Sigmoid colon (tissue), 7 donors: ENCODE measurements around the gene LAMC3. TPM values are rescaled to one million over a fixed set of nuclear protein-coding genes. Genes with fewer than 3 reads are reported as not detected.

Experiments used
- DNase-seq: peaks from one replicate; pipeline ENCODE4 v3.0.0-alpha.2; 2019
- H3K27ac ChIP-seq, 4 donors: fragments of 200-600 bp; sonication (generic); one replicate each; pipeline ENCODE4 v1.5.1; 2016 to 2019; ENCODE audit warnings: mild to moderate bottlenecking in 1 of 4
- H3K27me3 ChIP-seq, 3 donors: fragments of 200-600 bp; sonication (generic); one replicate each; pipeline ENCODE4 v1.5.1; 2019; ENCODE audit warnings: mild to moderate bottlenecking in 1 of 3
- H3K36me3 ChIP-seq, 4 donors: fragments of 200-600 bp; sonication (generic); one replicate each; pipeline ENCODE4 v1.5.1; 2016 to 2019
- H3K4me1 ChIP-seq, 4 donors: fragments of 200-600 bp; sonication (generic); one replicate each; pipeline ENCODE4 v1.5.1; 2017 to 2019
- H3K4me3 ChIP-seq, 4 donors: fragments of 200-600 bp; sonication (generic); one replicate each; pipeline ENCODE4 v1.5.1; 2017 to 2019; ENCODE audit warnings: mild to moderate bottlenecking in 2 of 4, moderate library complexity in 1 of 4
- H3K9me3 ChIP-seq, 4 donors: fragments of 200-600 bp in 3 of 4; sonication (generic) in 3 of 4; one replicate each; pipeline versions ENCODE4 v1.5.1 to v1.6.1; 2013 to 2019
- CTCF ChIP-seq, 4 experiments: fragments of 450-650 bp in 3 of 4; fragments of 200-600 bp in 1 of 4; IDR thresholded peaks; one replicate each; pipeline ENCODE4 v1.5.1; 2016 to 2019; ENCODE audit warnings: antibody characterized with exemption in 4 of 4, mild to moderate bottlenecking in 3 of 4, moderate library complexity in 2 of 4
- EP300 ChIP-seq, 4 donors: sonication (generic); formaldehyde crosslinking; IDR thresholded peaks; one replicate each; pipeline ENCODE4 v1.6.1; 2017; ENCODE audit warnings: antibody characterized with exemption in 4 of 4
- POLR2A ChIP-seq, 2 donors: fragments of 450-650 bp; IDR thresholded peaks; one replicate each; pipeline ENCODE4 v1.6.1; 2016; ENCODE audit warnings: antibody characterized with exemption in 2 of 2, mild to moderate bottlenecking in 2 of 2, moderate library complexity in 2 of 2
- POLR2AphosphoS5 ChIP-seq, 4 donors: sonication (generic); formaldehyde crosslinking; IDR thresholded peaks; one replicate each; pipeline ENCODE4 v1.6.1; 2017; ENCODE audit warnings: antibody characterized with exemption in 4 of 4
- WGBS, 2 donors: extraction: QIAGEN DNeasy Blood & Tissue Kit; methylation state at CpG; one replicate each; pipeline ENCODE4 v1.1.7; 2013; 5-methylcytosine and 5-hydroxymethylcytosine counted together
- intact Hi-C: fragments of 100-400 bp; cut with DNase I; formaldehyde crosslinking; loops from one replicate; pipeline ENCODE4 v1.15.1; 2023
- polyA plus RNA-seq, 3 donors: library from polyadenylated mRNA; stranded (reverse); fragments of 200-250 nt; gene quantifications; one replicate each; pipeline ENCODE4 v1.2.3, GENCODE V29; 2013
- total RNA-seq, 4 donors: library from RNA; depleted of rRNA; stranded (reverse); fragments of >200 nt; gene quantifications; one replicate each; pipeline ENCODE4 v1.1.0, GENCODE V29; 2016
- donor health status: healthy with polysubstance abuse.
- donor health status: Bipolar disorder and iron deficiency.
- donor health status: healthy.

Gene LAMC3
- total and polyA plus RNA-seq, 7 donors = under 0.01 to 1.4 (median 0.46) TPM; not detected in 2

- Histone ChIP-seq H3K4me1 (no peaks in the 10 kb centered on the region), H3K27ac (no peak overlapping the region), H3K36me3 (no peaks in the 10 kb centered on the region), H3K9me3 (no peaks in the 10 kb centered on the region), H3K4me3 (no peak overlapping the region), H3K27me3 (peaks cover 0 to 9% (median 0%) of the 10 kb centered on the region in 3 donors)
- no peak for DNase-seq
- TF ChIP-seq CTCF (IDR thresholded peaks at IDR 0.05) (no peak), EP300 (IDR thresholded peaks at IDR 0.05) (no peak), POLR2AphosphoS5 (IDR thresholded peaks at IDR 0.05) (no peak), POLR2A (IDR thresholded peaks at IDR 0.05) (no peak)
- 84 to 89% methylated on average over 11 of the region's 11 CpGs for WGBS, 2 donors
- intact Hi-C loops = no loop called here
Observed at GRCh38 chr9:130983970-130984369, 25.0 kb upstream of the LAMC3 start.

- Histone ChIP-seq H3K27me3 (peaks cover 0 to 12% (median 0%) of the 10 kb centered on the region in 3 donors), H3K27ac (no peak overlapping the region), H3K36me3 (no peaks in the 10 kb centered on the region), H3K4me3 (no peak overlapping the region), H3K4me1 (no peaks in the 10 kb centered on the region), H3K9me3 (no peaks in the 10 kb centered on the region)
- 83 to 85% methylated on average over 8 of the region's 8 CpGs for WGBS, 2 donors
- intact Hi-C loops = no loop called here
- DNase-seq = no peak
- no peak for TF ChIP-seq POLR2AphosphoS5 (IDR thresholded peaks at IDR 0.05)
- no peak for TF ChIP-seq POLR2A (IDR thresholded peaks at IDR 0.05)
- TF ChIP-seq EP300 (IDR thresholded peaks at IDR 0.05) = no peak
- TF ChIP-seq CTCF (IDR thresholded peaks at IDR 0.05) = no peak
Observed at GRCh38 chr9:130984521-130984920, 24.5 kb upstream of the LAMC3 start.

GRCh38 chr9:130985029-130985428, 23.9 kb upstream of the LAMC3 start:
- Histone ChIP-seq H3K27ac (no peak overlapping the region), H3K9me3 (no peaks in the 10 kb centered on the region), H3K4me1 (no peaks in the 10 kb centered on the region), H3K4me3 (no peak overlapping the region), H3K27me3 (peaks cover 0 to 12% (median 0%) of the 10 kb centered on the region in 3 donors), H3K36me3 (no peaks in the 10 kb centered on the region)
- DNase-seq = no peak
- TF ChIP-seq CTCF (IDR thresholded peaks at IDR 0.05) = no peak
- TF ChIP-seq POLR2A (IDR thresholded peaks at IDR 0.05) = no peak
- TF ChIP-seq EP300 (IDR thresholded peaks at IDR 0.05) = no peak
- no peak for TF ChIP-seq POLR2AphosphoS5 (IDR thresholded peaks at IDR 0.05)
- 85 to 86% methylated on average over 6 of the region's 6 CpGs for WGBS, 2 donors
- intact Hi-C loops = no loop called here

GRCh38 chr9:130985606-130986162, 23.3 kb upstream of the LAMC3 start:
- TF ChIP-seq POLR2A (IDR thresholded peaks at IDR 0.05) (no peak), EP300 (IDR thresholded peaks at IDR 0.05) (no peak), POLR2AphosphoS5 (IDR thresholded peaks at IDR 0.05) (no peak), CTCF (IDR thresholded peaks at IDR 0.05) (no peak)
- no peaks in the 10 kb centered on the region for H3K9me3 ChIP-seq
- no peaks in the 10 kb centered on the region for H3K4me1 ChIP-seq
- H3K27me3 ChIP-seq = peaks cover 0 to 12% (median 0%) of the 10 kb centered on the region in 3 donors
- H3K27ac ChIP-seq = no peak overlapping the region
- DNase-seq = no peak
- intact Hi-C loops = no loop called here
- WGBS, 2 donors = 63 to 67% methylated on average over 5 of the region's 5 CpGs
- H3K36me3 ChIP-seq = no peaks in the 10 kb centered on the region
- no peak overlapping the region for H3K4me3 ChIP-seq
